ENCODE data around the gene MICAL2.

DNA sequence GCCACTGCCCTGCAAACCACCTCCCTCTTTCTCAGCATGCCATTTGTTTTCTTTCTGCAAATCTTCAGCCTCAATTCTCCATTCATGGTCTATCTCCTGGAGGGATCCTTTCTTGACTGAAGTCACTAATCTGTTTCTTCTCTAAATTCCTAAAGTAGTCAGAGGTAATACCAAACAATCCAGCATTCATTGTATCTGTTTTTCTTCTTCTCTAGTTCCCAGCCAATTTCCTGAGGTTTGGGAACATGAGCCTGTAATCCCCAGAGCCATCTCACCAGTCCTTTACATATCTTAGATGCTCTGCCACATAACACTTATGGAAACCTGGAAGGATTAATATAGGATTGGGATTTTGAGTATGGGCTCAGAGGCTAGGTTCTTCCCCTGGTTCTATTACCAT is 86.5 kb downstream of the MICAL2 start:
- TF ChIP-seq CTCF (IDR thresholded peaks at IDR 0.05) (no peak), POLR2A (IDR thresholded peaks at IDR 0.05) (no peak)
